NCI-H2081 (cell line): ENCODE data around the gene NAV1.
A peak's percentile ranks its signal among the peaks of the same experiment; 100 is the strongest.

ENCODE experiments used
- DNase-seq, 2 experiments: peaks; one replicate each; lab custom pipeline; 2025; lab: John Stamatoyannopoulos, UW

Gene NAV1

GRCh38 chr1:201503397-201504176, 35.3 kb upstream of the NAV1 start:
- peak; percentile 19 to 67 for DNase-seq

- DNase-seq, result no peak
Measured at GRCh38 chr1:201504179-201504631, 34.7 kb upstream of the NAV1 start.

- DNase-seq, result peak in 1 of 2 experiments; percentile 78
Measured at GRCh38 chr1:201504799-201505502, 34.0 kb upstream of the NAV1 start.

- DNase-seq, result peak; percentile 49 to 80
Measured at GRCh38 chr1:201505503-201505890, 33.4 kb upstream of the NAV1 start.

- no peak for DNase-seq
Measured at GRCh38 chr1:201506092-201506491, 32.8 kb upstream of the NAV1 start.

GRCh38 chr1:201506557-201507359, 32.2 kb upstream of the NAV1 start, which contains the start of gene CSRP1:
TSS of gene CSRP1 (minus strand) at chr1:201507123. CDS start at chr1:201496303, 10,820 bp downstream.
- DNase-seq, result peak; percentile 76 to 91

- DNase-seq, result no peak
Measured at GRCh38 chr1:201507360-201507675, 31.6 kb upstream of the NAV1 start.

- DNase-seq, result no peak
Measured at GRCh38 chr1:201508809-201509208, 30.1 kb upstream of the NAV1 start.

- no peak for DNase-seq
Measured at GRCh38 chr1:201509601-201510374, 29.1 kb upstream of the NAV1 start.

- DNase-seq, result no peak
Measured at GRCh38 chr1:201510734-201511133, 28.2 kb upstream of the NAV1 start.

- no peak for DNase-seq
Measured at GRCh38 chr1:201511396-201511940, 27.5 kb upstream of the NAV1 start.

- DNase-seq, result peak in 1 of 2 experiments; percentile 10
Measured at GRCh38 chr1:201511941-201512539, 26.9 kb upstream of the NAV1 start.

GRCh38 chr1:201513498-201514243, 25.3 kb upstream of the NAV1 start:
- DNase-seq, result no peak

- no peak for DNase-seq
Measured at GRCh38 chr1:201514466-201514865, 24.5 kb upstream of the NAV1 start.

- no peak for DNase-seq
Measured at GRCh38 chr1:201515062-201515750, 23.7 kb upstream of the NAV1 start.

- DNase-seq, result no peak
Measured at GRCh38 chr1:201515895-201516294, 23.0 kb upstream of the NAV1 start.

- no peak for DNase-seq
Measured at GRCh38 chr1:201516511-201517127, 22.3 kb upstream of the NAV1 start.

GRCh38 chr1:201517631-201518030, 21.3 kb upstream of the NAV1 start:
- no peak for DNase-seq

GRCh38 chr1:201518071-201518470, 20.9 kb upstream of the NAV1 start:
- DNase-seq, result no peak
